KBM-7 (cell line): Measurements from ENCODE around the gene IL5RA.

Source experiments
- DNase-seq: peaks from one replicate; pipeline ENCODE4 v3.0.0-alpha.2; 2015
- in situ Hi-C: fragments of 300-500 bp; cut with MboI; formaldehyde crosslinking; loops from 2 replicates; pipeline ENCODE4 v1.14.3; 2020; ENCODE audit warnings: low sequenced_read_pairs, low pct_unique_long_range_greater_than_20kb, mixed read lengths

IL5RA gene, protein sequence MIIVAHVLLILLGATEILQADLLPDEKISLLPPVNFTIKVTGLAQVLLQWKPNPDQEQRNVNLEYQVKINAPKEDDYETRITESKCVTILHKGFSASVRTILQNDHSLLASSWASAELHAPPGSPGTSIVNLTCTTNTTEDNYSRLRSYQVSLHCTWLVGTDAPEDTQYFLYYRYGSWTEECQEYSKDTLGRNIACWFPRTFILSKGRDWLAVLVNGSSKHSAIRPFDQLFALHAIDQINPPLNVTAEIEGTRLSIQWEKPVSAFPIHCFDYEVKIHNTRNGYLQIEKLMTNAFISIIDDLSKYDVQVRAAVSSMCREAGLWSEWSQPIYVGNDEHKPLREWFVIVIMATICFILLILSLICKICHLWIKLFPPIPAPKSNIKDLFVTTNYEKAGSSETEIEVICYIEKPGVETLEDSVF

GRCh38 chr3:3110299-3110630, at the start of gene IL5RA:
Gene IL5RA (minus strand): TSS chr3:3110374. CDS start chr3:3104984, 5,390 bp downstream.
- DNase-seq = peak; percentile 19
- in situ Hi-C loops = no loop called here

GRCh38 chr3:3157484-3157883, 47.3 kb upstream of the IL5RA start:
- DNase-seq = no peak
- in situ Hi-C loops = no loop called here

DNA sequence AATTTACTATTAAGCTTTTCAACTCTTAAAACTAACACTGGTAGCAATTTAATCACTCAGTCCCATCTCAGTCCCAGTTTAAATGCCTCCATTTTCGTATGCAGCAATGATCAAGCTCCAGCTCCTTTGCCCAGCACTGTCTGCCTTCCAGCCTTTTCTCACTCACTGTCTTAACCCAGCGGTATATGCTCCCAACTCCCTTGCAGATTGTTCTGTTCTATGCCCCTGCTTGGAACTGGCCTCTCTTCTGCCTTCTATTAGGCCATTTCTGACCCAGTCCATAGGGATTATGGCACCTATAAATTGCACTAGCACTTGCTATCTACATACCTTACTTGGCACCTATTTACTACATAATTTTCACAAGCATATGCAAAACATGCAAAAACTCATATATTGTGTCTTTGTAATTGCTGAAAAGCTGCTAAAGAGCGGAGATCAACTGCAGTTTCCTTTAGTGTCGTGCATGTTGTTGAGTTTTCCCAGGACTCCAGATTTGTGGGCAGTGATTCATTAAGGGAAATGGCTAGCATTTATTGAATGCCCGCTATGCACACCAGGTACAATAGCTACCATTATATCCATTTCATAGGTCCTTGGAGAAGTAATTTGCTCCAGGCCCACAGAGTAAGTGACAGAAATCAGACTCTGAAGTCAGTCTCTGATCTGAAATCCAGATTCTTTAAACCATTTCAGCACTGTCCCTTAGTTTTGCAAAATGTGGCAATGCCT, 44.9 kb upstream of the IL5RA start:
- DNase-seq = no peak
- in situ Hi-C loops = no loop called here

DNA sequence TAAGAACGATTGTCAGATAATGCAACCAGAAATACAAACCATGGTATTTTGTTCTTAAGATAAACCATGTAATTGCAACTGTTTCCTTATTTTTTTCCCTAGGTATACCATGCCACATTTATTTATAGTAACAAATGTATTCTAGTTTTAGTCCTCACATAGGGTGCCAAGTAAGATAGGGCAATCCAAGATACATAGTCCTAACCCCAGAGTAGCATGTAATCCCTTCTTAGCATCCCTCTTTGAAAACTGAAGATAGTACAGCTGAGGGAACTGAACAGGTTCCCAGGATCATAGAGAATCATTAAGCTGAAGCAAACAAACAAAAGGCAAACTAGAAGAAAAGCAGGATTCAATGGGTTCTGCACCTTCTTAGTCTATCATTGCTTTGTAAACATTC, 41.3 kb upstream of the IL5RA start:
- in situ Hi-C loops = no loop called here
- DNase-seq = no peak

- DNase-seq = no peak
- in situ Hi-C loops = no loop called here
Observed at GRCh38 chr3:3149560-3149959, 39.4 kb upstream of the IL5RA start.

DNA sequence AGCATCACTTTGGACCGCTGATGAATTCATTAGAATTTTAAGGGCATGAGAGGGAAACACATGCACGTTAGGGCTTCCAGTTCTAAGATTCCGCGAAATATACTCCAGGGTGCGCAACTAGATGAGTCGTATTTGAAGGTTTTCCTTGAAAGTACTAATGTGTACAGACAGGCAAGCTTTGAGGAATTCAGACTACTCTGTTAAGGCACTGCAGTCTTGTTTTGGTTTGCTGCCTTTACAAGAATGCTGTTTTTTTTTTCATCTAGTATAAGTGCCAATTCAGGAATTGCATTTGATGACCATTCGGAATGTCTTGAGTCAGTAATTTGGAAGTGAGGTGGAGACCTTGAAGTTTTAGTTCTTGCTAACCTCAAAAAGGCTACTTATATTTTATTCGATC, 35.7 kb upstream of the IL5RA start:
- DNase-seq = no peak
- in situ Hi-C loops = no loop called here

DNA sequence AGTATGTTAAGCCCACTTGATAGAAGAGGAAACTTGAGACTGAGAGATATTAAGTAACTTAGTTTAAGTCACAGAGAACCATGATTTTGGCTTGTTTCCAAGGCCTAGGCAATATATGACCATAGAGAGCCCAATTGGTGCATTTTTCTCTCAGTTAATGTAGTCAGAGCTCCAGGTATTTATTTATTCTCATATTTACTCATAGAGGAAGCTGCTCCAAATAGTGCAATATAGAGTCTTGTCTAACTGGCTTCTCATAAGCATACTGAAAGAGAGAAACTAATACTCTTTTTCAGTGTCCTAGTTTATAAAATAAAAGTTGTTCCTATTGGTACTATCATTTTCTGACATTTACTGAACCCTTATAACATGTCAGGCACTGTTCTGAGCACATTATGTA, 31.8 kb upstream of the IL5RA start:
- no peak for DNase-seq
- in situ Hi-C loops = no loop called here

- in situ Hi-C loops = no loop called here
- DNase-seq = no peak
Observed at GRCh38 chr3:3137526-3137925, 27.4 kb upstream of the IL5RA start.

- in situ Hi-C loops = no loop called here
- no peak for DNase-seq
Observed at GRCh38 chr3:3134750-3135448, 24.7 kb upstream of the IL5RA start.

GRCh38 chr3:3133500-3133899, 23.3 kb upstream of the IL5RA start:
- DNase-seq = no peak
- in situ Hi-C loops = no loop called here

DNA sequence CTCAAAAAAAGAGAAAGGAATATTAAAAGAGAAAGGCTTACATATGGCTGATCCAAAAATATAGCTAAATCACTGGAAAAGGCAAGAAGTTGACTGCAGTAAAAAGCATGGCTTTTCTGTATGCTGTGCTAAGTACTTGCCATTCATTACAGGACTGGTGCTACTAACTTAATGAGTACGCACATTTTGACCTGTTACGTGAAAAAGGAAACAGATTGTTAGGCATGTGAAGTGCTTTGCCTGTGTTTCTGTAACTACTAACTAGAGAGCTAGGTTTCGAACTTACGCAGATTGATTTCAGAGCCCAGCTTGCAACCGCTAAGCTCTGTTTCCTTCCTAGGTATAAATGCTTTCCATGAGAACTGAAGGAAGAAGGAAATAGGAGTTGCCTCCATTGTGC, 19.4 kb upstream of the IL5RA start:
- in situ Hi-C loops = no loop called here
- DNase-seq = no peak

DNA sequence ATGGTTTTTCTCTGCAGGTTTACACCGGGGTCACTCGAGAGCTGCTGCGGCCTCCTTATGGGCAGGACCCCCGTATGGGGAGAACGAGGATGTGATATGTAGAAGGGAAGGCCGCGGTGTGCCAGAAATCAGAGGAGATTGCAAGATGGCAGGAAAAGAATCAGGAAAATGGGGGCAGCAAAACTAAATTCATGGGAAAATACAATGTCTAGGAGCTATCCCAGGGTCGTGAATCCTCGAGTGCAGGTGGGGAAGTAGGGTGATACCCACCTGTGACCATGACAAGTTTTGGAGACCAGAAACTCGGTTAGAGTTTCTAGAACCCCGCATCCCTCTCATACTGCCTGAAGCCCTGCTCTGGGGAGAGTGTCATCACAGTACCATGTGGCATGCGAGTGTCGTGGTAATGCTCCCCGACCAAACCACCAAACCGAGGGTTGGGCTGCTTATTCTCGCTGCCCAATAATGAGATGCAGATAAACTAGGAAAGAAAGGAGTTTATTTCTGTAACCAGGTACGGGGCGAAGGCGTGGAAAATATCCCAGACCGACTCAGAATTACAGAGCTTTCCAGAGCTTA, 17.3 kb upstream of the IL5RA start:
- in situ Hi-C loops = no loop called here
- peak; percentile 35 for DNase-seq

DNA sequence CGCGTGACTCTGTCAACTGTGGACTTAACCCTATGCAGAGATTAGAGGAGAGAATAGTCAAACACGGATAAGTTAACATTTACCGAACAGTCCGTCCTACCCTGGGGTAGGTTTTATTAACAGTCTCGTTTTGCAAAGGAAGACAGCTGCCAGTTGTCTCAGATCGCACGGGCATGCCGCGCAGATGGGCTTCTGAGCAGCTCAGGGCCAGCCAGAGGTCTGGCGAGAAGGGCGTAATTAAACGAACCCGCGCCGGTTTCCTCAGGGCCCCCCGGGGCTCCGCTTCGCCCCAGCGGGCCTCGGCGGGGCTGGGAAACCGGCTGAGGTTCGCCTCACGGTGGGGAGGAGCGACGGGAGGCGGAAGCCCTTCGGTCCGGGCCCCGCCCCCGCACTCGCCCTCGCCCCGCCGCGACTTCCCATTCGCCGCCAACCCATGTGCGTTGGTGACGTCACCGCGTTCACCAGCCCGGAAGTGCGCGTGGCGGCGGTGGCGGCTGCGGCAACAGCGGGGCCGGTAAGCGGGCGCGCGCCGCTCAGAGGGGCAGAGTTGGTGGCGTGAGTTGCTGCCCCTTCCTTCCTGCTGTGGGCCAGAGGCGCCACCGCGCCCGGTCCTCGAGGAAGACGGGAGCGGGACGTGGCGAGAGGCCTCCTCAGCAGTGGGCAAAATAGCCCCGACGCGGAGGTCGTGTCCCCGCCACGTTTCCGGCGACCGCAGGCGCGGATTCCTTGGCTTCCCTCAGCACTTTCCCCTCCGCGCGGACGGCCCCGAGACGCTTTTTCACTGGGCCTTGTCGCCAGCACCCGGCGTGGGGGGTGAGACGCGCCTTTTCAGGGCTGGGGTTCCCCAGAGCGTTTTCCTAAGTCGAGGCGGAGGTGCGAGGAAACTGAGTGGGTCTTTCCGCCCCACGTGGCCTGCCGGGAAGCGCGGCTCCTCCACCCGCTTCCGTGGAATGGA, 16.6 kb upstream of the IL5RA start, which contains the start of gene TRNT1:
TSS of gene TRNT1 (plus strand) at position 464 of the 955 bp plus-strand sequence. CDS start 2,101 bp downstream, outside the sequence.
- in situ Hi-C loops = no loop called here

DNA sequence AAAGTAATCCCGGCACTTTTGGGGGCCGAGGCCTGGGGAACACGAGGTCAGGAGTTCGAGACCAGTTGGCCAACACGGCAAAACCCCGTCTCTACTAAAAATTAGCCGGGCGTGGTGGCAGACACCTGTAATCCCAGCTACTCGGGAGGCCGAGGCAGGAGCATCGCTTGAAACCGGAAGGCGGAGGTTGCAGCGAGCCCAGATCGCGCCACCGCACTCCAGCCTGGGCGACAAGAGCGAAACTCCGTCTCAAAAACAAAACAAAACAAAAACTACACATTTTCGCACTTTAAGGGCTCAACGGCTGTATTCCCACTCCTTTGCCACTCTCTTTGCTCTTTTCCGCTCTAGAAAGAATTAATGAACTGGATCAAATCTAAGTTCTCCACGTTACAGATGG, 15.8 kb upstream of the IL5RA start:
- DNase-seq = no peak
- in situ Hi-C loops = no loop called here

More for the DNA sequence above, 16.6 kb upstream of the IL5RA start, which contains the start of gene TRNT1:
- DNase-seq = peak; percentile 95

DNA sequence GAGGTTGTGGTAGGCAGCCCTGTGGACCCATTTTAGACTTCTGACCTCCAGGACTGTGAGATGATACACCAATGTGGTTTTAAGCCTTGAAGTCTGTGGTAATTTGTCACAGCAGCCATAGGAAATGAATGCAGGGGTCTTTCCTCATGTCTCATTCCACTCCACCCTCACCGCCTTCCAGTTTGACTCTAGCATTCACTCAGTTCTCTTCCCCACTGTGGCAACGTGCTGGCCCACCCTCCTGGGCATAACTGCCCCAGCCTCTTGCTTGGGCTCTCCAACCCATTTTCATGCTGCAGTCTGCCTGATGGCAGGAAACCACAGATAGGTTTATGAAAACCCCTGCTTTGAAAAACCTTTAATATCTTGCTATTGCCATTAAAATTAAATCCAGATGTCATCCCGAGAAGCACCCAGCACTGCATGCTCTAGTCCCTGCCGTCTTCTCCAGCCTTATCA, 9.2 kb upstream of the IL5RA start:
- in situ Hi-C loops = no loop called here

DNA sequence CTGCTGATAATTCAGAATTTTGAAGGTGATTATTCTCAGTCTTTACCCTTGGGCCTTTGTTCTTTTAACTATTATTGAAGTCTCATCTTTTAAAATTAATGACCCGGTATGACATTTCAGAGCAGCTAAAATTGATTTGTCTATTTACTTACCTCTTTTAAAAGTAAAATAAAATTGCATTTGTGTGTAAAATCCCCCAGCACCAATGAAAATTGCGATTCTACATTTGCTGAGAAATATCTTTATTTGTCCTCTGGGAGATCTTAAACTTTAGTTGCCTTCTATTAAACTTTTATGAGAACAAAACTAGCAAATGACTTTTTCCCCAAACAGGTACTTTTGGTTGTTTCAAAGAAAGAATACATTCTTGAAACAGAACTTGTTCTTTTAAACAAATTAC, 7.5 kb upstream of the IL5RA start:
- in situ Hi-C loops = no loop called here
- no peak for DNase-seq

More for the DNA sequence above, 9.2 kb upstream of the IL5RA start:
- no peak for DNase-seq

- in situ Hi-C loops = no loop called here
Observed at GRCh38 chr3:3113042-3113709, 3.0 kb upstream of the IL5RA start.

More at GRCh38 chr3:3113042-3113709, 3.0 kb upstream of the IL5RA start:
- no peak for DNase-seq
